ENCODE results near the gene TPP2.

TPP2 gene

GRCh38 chr13:102721800-102722231 lies 125.0 kb downstream of the TPP2 start:
- in situ Hi-C loops (cut with MboI; ENCODE audit: low sequenced_read_pairs): no loop called here

GRCh38 chr13:102724923-102725322 lies 128.1 kb downstream of the TPP2 start:
- in situ Hi-C loops (cut with MboI; ENCODE audit: low sequenced_read_pairs): no loop called here

- in situ Hi-C loops (cut with MboI; ENCODE audit: low sequenced_read_pairs): no loop called here
These were observed 129.6 kb downstream of the TPP2 start for GRCh38 chr13:102726430-102726829.
